A673 (cell line): Measurements from ENCODE around the gene CD248. TPM values are rescaled to one million over a fixed set of nuclear protein-coding genes. Genes with fewer than 3 reads are reported as not detected.

Experiments used
- BruUV-seq: library from RNA; stranded (reverse); fragments of 400-500 nt; replicated peaks from 2 replicates; lab custom pipeline; 2021; lab: Mats Ljungman, UMichigan
- CTCF ChIA-PET: fragments of 300-600 bp; sonication (Branson Sonifier 250); formaldehyde crosslinking; loops from one replicate; lab custom pipeline; 2022; ENCODE audit warnings: antibody characterized with exemption; lab: Charles Lee
- POLR2A ChIA-PET: fragments of 300-600 bp; sonication (Branson Sonifier 250); formaldehyde crosslinking; loops from one replicate; lab custom pipeline; 2022; ENCODE audit warnings: antibody characterized with exemption; ENCODE audit not compliant: low non-redundant PET; lab: Charles Lee
- DNase-seq: peaks from one replicate; pipeline ENCODE4 v3.0.0-alpha.2; 2015; ENCODE audit warnings: low spot score
- H3K27ac ChIP-seq: fragments of 200-600 bp; sonication (generic); 2 replicates; pipeline ENCODE4 v1.5.1; 2016; ENCODE audit warnings: mixed run types, low read depth, mild to moderate bottlenecking, mixed read lengths, antibody characterized with exemption, low read length; ENCODE audit not compliant: poor library complexity, severe bottlenecking
- H3K27me3 ChIP-seq: fragments of 200-600 bp; sonication (generic); replicated peaks from 2 replicates; pipeline ENCODE4 v1.6.1; 2017; ENCODE audit warnings: mixed run types, low read depth, mild to moderate bottlenecking, mixed read lengths, antibody characterized with exemption, low read length; ENCODE audit not compliant: insufficient read depth, poor library complexity
- H3K36me3 ChIP-seq: fragments of 200-600 bp; sonication (generic); 2 replicates; pipeline ENCODE4 v1.6.1; 2016; ENCODE audit warnings: mixed run types, mild to moderate bottlenecking, mixed read lengths, antibody characterized with exemption, low read length; ENCODE audit not compliant: insufficient read depth, poor library complexity, severe bottlenecking
- H3K4me1 ChIP-seq: fragments of 200-600 bp; sonication (generic); 2 replicates; pipeline ENCODE4 v1.6.1; 2017; ENCODE audit warnings: mixed run types, mild to moderate bottlenecking, mixed read lengths, antibody characterized with exemption, low read length; ENCODE audit not compliant: insufficient read depth, poor library complexity, severe bottlenecking
- H3K4me3 ChIP-seq: fragments of 200-600 bp; sonication (generic); 2 replicates; pipeline ENCODE4 v1.5.1; 2016; ENCODE audit warnings: low read depth, mixed run types, mild to moderate bottlenecking, mixed read lengths, low read length; ENCODE audit not compliant: poor library complexity, severe bottlenecking
- H3K9me3 ChIP-seq: fragments of 200-600 bp; sonication (generic); 2 replicates; pipeline ENCODE4 v1.6.1; 2016; ENCODE audit warnings: mixed run types, low read depth, mild to moderate bottlenecking, mixed read lengths, antibody characterized with exemption, low read length; ENCODE audit not compliant: poor library complexity, severe bottlenecking
- EZH2 ChIP-seq: fragments of 200-600 bp; sonication (generic); IDR thresholded peaks from 2 replicates; pipeline ENCODE4 v1.6.1; 2017; ENCODE audit warnings: borderline replicate concordance, low read depth, mild to moderate bottlenecking, mixed read lengths, antibody characterized with exemption, low read length; ENCODE audit not compliant: poor library complexity, severe bottlenecking
- intact Hi-C: fragments of 100-400 bp; cut with micrococcal nuclease; formaldehyde crosslinking; loops from one replicate; pipeline ENCODE4 v1.10.0; 2022; ENCODE audit not compliant: unreplicated experiment
- total RNA-seq: library from RNA; stranded (reverse); gene quantifications from 2 replicates; pipeline ENCODE4 v1.2.3, GENCODE V29; 2021
- TF ChIP-seq, protein P1 (sequence below): fragments of 300-800, 200-600 bp; sonication (generic); conservative IDR thresholded peaks from 2 replicates; pipeline ENCODE4 v1.5.1; 2017; ENCODE audit warnings: low read depth, mild to moderate bottlenecking, antibody characterized with exemption, low read length, moderate library complexity, mixed read lengths

CD248 gene
- total RNA-seq, 1 experiment from 2014 or later = 97.8 TPM

DNA sequence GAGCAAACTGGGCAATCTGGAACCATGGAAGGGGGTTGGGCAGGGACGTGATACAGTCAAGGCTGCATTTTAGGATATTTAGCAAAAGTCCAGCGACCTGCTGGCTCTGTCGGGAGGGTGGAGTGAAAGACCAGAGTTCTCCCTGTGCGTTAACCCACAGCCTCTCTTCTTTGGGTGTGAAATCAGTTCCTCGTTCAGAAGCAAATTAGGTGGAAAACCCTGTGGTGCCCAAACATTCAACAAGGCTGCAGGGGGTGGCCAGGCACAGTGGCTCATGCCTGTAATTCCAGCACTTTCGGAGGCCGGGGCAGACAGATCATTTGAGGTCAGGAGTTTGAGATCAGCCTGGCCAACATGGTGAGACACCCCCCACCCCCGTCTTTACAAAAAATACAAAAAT is 19.2 kb downstream of the CD248 start:
- Histone ChIP-seq H3K36me3 (no peaks in the 10 kb centered on the region), H3K4me3 (no peak overlapping the region), H3K9me3 (no peaks in the 10 kb centered on the region), H3K4me1 (no peaks in the 10 kb centered on the region), H3K27ac (no peak overlapping the region), H3K27me3 (no peaks in the 10 kb centered on the region)
- TF ChIP-seq EZH2 = no peak
- TF ChIP-seq, protein P1, sequence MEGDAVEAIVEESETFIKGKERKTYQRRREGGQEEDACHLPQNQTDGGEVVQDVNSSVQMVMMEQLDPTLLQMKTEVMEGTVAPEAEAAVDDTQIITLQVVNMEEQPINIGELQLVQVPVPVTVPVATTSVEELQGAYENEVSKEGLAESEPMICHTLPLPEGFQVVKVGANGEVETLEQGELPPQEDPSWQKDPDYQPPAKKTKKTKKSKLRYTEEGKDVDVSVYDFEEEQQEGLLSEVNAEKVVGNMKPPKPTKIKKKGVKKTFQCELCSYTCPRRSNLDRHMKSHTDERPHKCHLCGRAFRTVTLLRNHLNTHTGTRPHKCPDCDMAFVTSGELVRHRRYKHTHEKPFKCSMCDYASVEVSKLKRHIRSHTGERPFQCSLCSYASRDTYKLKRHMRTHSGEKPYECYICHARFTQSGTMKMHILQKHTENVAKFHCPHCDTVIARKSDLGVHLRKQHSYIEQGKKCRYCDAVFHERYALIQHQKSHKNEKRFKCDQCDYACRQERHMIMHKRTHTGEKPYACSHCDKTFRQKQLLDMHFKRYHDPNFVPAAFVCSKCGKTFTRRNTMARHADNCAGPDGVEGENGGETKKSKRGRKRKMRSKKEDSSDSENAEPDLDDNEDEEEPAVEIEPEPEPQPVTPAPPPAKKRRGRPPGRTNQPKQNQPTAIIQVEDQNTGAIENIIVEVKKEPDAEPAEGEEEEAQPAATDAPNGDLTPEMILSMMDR = no peak
- CTCF ChIA-PET = interaction anchor here (0.6 kb wide), 1 partner anchor 48 kb away, joined by 4 read pairs; no protein-coding TSS in a partner anchor
- DNase-seq = no peak
- POLR2A ChIA-PET = no interaction called here
- no TSS peak for BruUV-seq
- intact Hi-C loops = no loop called here

DNA sequence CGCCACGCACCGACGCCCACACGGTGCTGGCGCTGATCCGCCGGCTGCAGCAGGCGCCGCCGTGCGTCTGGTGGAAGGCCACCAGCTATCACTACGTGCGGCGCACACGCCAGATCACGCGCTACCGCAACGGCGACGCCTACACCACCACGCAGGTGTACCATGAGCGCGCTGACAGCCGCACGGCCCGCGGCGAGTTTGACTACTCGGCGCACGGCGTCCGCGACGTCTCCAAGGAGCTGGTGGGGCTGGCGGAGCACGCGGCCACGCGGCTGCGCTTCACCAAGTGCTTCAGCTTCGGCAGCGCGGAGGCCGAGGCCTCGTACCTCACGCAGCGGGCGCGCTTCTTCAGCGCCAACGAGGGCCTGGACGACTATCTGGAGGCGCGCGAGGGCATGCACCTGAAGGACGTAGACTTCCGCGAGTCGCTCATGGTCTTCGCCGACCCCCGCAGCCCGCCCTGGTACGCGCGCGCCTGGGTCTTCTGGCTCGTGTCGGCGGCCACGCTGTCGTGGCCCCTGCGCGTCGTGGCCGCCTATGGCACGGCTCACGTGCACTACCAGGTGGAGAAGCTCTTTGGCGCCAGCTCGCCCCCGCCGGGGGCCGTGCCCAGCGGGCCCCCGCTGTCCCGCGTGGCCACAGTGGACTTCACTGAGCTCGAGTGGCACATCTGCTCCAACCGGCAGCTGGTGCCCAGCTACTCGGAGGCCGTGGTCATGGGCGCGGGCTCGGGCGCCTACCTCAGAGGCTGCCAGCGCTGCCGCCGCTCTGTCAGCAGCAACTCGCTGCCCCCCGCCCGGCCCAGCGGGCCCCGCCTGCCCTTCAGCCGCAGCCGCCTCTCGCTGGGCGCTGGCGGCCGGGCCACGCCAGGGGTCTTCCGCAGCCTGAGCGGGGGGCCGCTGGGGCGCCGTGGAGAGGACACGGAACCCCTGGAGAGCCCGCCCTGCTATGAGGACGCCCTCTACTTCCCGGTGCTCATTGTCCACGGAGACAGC is 21.9 kb downstream of the CD248 start:
- POLR2A ChIA-PET = no interaction called here

DNA sequence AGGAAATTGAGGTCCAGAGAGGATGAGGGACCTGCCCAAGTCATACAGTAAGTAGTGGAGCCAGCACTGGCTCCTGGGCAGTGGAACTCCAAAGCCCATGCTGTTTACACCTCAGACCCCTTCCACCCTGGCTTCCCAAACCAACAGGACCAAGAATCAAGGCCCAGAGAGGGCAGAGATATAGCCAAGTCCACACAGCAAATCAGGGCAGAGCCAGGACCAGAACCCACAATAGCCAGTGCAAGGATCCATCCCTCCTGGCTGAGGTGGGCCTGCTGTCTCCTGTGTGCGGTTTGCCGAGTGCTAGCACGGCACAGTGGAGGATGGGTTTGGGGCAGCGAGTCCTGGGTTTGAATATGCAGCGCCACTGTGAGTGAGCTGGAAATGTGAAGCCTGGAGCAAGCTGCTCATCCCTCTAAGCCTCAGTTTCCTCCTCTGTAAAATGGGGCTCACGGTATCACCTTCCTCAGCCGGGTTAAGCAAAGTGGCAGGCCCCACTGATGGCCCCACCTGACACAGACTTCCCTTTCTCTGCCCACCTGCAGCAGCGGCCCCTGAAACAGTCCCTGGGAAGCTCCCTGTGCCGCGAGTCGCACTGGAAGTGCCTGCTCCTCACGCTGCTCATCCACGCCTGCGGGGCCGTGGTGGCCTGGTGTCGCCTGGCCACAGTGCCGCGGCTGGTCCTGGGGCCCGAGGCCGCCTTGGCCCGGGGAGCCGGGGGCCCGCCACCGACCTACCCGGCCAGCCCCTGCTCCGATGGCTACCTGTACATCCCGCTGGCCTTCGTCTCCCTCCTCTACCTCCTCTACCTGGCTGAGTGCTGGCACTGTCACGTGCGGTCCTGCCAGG is 22.8 kb downstream of the CD248 start:
- H3K36me3 ChIP-seq = no peaks in the 10 kb centered on the region
- TF ChIP-seq, protein P1 = no peak
- no peak for TF ChIP-seq EZH2
- no peaks in the 10 kb centered on the region for H3K9me3 ChIP-seq
- ChIA-PET POLR2A (no interaction called here), CTCF (interaction anchor here (0.6 kb wide), 1 partner anchor 10 kb away, joined by 7 read pairs; no protein-coding TSS in a partner anchor)
- intact Hi-C loops = no loop called here
- H3K4me1 ChIP-seq = peaks cover 12% of the 10 kb centered on the region
- no TSS peak for BruUV-seq
- H3K27ac ChIP-seq = no peak overlapping the region
- no peak for DNase-seq
- no peaks in the 10 kb centered on the region for H3K27me3 ChIP-seq
- H3K4me3 ChIP-seq = no peak overlapping the region

More for the DNA sequence above, 21.9 kb downstream of the CD248 start:
- H3K27me3 ChIP-seq = no peaks in the 10 kb centered on the region
- no peaks in the 10 kb centered on the region for H3K9me3 ChIP-seq
- H3K27ac ChIP-seq = no peak overlapping the region
- CTCF ChIA-PET = interaction anchor here (0.6 kb wide), 1 partner anchor 11 kb away, joined by 7 read pairs; no protein-coding TSS in a partner anchor
- peaks cover 8% of the 10 kb centered on the region for H3K4me1 ChIP-seq
- intact Hi-C loops = no loop called here
- DNase-seq = no peak
- no TSS peak for BruUV-seq
- no peak for TF ChIP-seq EZH2
- TF ChIP-seq, protein P1 = no peak
- no peak overlapping the region for H3K4me3 ChIP-seq
- H3K36me3 ChIP-seq = no peaks in the 10 kb centered on the region
